ENCODE measurements around the gene RXFP3. TPM values are rescaled to one million over a fixed set of nuclear protein-coding genes. Genes with fewer than 3 reads are reported as not detected.
A peak's percentile ranks its signal among the peaks of the same experiment; 100 is the strongest.

The RXFP3 gene
- total and polyA plus RNA-seq, 5 donors = not detected

GRCh38 chr5:33980030-33980429, 43.8 kb downstream of the RXFP3 start:
- Histone ChIP-seq H3K4me1 (ENCODE audit: control insufficient read depth, insufficient read depth, low read length) (no peaks in the 10 kb centered on the region), H3K4me3 (ENCODE audit: low read length) (no peak overlapping the region), H3K9me3 (ENCODE audit: control insufficient read depth, low read length) (no peaks in the 10 kb centered on the region), H3K27ac (ENCODE audit: low read length) (no peak overlapping the region), H3K27me3 (ENCODE audit: control insufficient read depth, insufficient read depth) (no peaks in the 10 kb centered on the region)
- intact Hi-C loops (cut with DNase I) = no loop called here
- WGBS = 85% methylated on average over 3 of the region's 3 CpGs
- ATAC-seq (no peak), DNase-seq (no peak)

- no peak for DNase-seq
- WGBS = 79% methylated on average over 8 of the region's 8 CpGs
- H3K27me3 ChIP-seq (ENCODE audit: control insufficient read depth, insufficient read depth) = no peaks in the 10 kb centered on the region
- H3K9me3 ChIP-seq (ENCODE audit: control insufficient read depth, low read length) = no peaks in the 10 kb centered on the region
- no peak overlapping the region for H3K27ac ChIP-seq (ENCODE audit: low read length)
- no peak for ATAC-seq
- H3K4me3 ChIP-seq (ENCODE audit: low read length) = no peak overlapping the region
- no peaks in the 10 kb centered on the region for H3K4me1 ChIP-seq (ENCODE audit: control insufficient read depth, insufficient read depth, low read length)
- intact Hi-C loops (cut with DNase I) = no loop called here
Measured at GRCh38 chr5:33981408-33982162, 45.4 kb downstream of the RXFP3 start.

GRCh38 chr5:33984178-33984577, 48.0 kb downstream of the RXFP3 start:
- 89% methylated on average over 15 of the region's 15 CpGs for WGBS
- DNase-seq (peak in 1 of 3 donors; percentile 11), ATAC-seq (peak in 1 of 2 donors; percentile 21)
- no peaks in the 10 kb centered on the region for H3K4me1 ChIP-seq (ENCODE audit: control insufficient read depth, insufficient read depth, low read length)
- no peaks in the 10 kb centered on the region for H3K9me3 ChIP-seq (ENCODE audit: control insufficient read depth, low read length)
- intact Hi-C loops (cut with DNase I) = no loop called here
- H3K27ac ChIP-seq (ENCODE audit: low read length) = no peak overlapping the region
- no peak overlapping the region for H3K4me3 ChIP-seq (ENCODE audit: low read length)
- no peaks in the 10 kb centered on the region for H3K27me3 ChIP-seq (ENCODE audit: control insufficient read depth, insufficient read depth)

- WGBS = 65% methylated on average over 7 of the region's 7 CpGs
- Histone ChIP-seq H3K27me3 (ENCODE audit: control insufficient read depth, insufficient read depth) (no peaks in the 10 kb centered on the region), H3K4me1 (ENCODE audit: control insufficient read depth, insufficient read depth, low read length) (no peaks in the 10 kb centered on the region), H3K4me3 (ENCODE audit: low read length) (no peak within 1 kb of the TSS), H3K27ac (ENCODE audit: low read length) (no peak within 1 kb of the TSS), H3K9me3 (ENCODE audit: control insufficient read depth, low read length) (no peaks in the 10 kb centered on the region)
- ATAC-seq = peak in 1 of 2 donors; percentile 36
- intact Hi-C loops (cut with DNase I) = no loop called here
- DNase-seq = no peak
Measured at GRCh38 chr5:33984671-33985124, 48.5 kb downstream of the RXFP3 start, which contains the start of gene SLC45A2. SLC45A2 (minus strand) TSS chr5:33984693; CDS start chr5:33984583, 110 bp downstream.

- 96% methylated on average over 6 of the region's 6 CpGs for WGBS
- no peaks in the 10 kb centered on the region for H3K9me3 ChIP-seq (ENCODE audit: control insufficient read depth, low read length)
- intact Hi-C loops (cut with DNase I) = no loop called here
- H3K27ac ChIP-seq (ENCODE audit: low read length) = no peak overlapping the region
- no peaks in the 10 kb centered on the region for H3K4me1 ChIP-seq (ENCODE audit: control insufficient read depth, insufficient read depth, low read length)
- H3K4me3 ChIP-seq (ENCODE audit: low read length) = no peak overlapping the region
- ATAC-seq (no peak), DNase-seq (no peak)
- H3K27me3 ChIP-seq (ENCODE audit: control insufficient read depth, insufficient read depth) = no peaks in the 10 kb centered on the region
Measured at GRCh38 chr5:33985447-33985846, 49.3 kb downstream of the RXFP3 start.

Other genes with a start within 250 kb of the RXFP3 start
- 1 to 10 TPM in 3 of 4 donors, under 1 TPM in 1; 0.54 to 1.4 (median 1.1) TPM for gene ADAMTS12, start 44.4 kb upstream of the RXFP3 start, total RNA-seq
- 0.54 TPM for gene ADAMTS12, start 44.4 kb upstream of the RXFP3 start, polyA plus RNA-seq
- gene SLC45A2, start 48.3 kb downstream of the RXFP3 start, total RNA-seq = under 1 TPM in 1 of 4 donors, not detected in 3; 0.32 TPM
- gene SLC45A2, start 48.3 kb downstream of the RXFP3 start, polyA plus RNA-seq = 0.70 TPM
- 10 to 100 TPM in 3 of 4 donors, 1 to 10 TPM in 1; 6.2 to 19.1 (median 11.1) TPM for gene AMACR, start 71.7 kb downstream of the RXFP3 start, total RNA-seq
- 14.6 TPM for gene AMACR, start 71.7 kb downstream of the RXFP3 start, polyA plus RNA-seq
- 1 to 10 TPM; 1.5 to 3.3 (median 2.3) TPM for gene C1QTNF3, start 106.8 kb downstream of the RXFP3 start, total RNA-seq
- gene C1QTNF3, start 106.8 kb downstream of the RXFP3 start, polyA plus RNA-seq = 4.3 TPM

Measured in right cardiac atrium (tissue), 5 donors.